ENCODE data around the gene KMT5C. TPM values are rescaled to one million over a fixed set of nuclear protein-coding genes. Genes with fewer than 3 reads are reported as not detected.
A peak's percentile ranks its signal among the peaks of the same experiment; 100 is the strongest.

Gene KMT5C
- total RNA-seq, 1 experiment from 2014 or later: 54.5 TPM

GRCh38 chr19:55377356-55378131, 37.9 kb downstream of the KMT5C start:
- H3K27ac Mint-ChIP-seq: no peak overlapping the region
- Histone ChIP-seq H2BK120ac (ENCODE audit: low read depth, low read length, poor library complexity, severe bottlenecking) (no peak overlapping the region), H3K27me3 (ENCODE audit: insufficient read depth, low read length) (peaks cover 2% of the 10 kb centered on the region; the same call in 1 of the 2 replicates), H2BK5ac (ENCODE audit: insufficient read length, low read length) (no peak overlapping the region), H3K9me3 (ENCODE audit: control insufficient read depth, low read depth, low read length) (no peaks in the 10 kb centered on the region), H3K18ac (ENCODE audit: insufficient read length, low read depth, low read length) (peak overlapping the region; percentile 84), H3K4me1 (ENCODE audit: insufficient read depth, low read length) (no peaks in the 10 kb centered on the region; the same call in 1 of the 2 replicates), H2AFZ (ENCODE audit: low read length) (no peak overlapping the region), H3K9ac (ENCODE audit: extremely low read depth, insufficient read length, low read length) (no peak overlapping the region), H3K79me2 (ENCODE audit: insufficient read depth, low read length) (no peaks in the 10 kb centered on the region), H2BK12ac (ENCODE audit: insufficient read length, low read depth, low read length) (no peak overlapping the region), H4K8ac (replicated peaks; ENCODE audit: insufficient read length, low read depth, low read length) (no peak overlapping the region), H2BK20ac (ENCODE audit: low read depth, low read length, poor library complexity, severe bottlenecking) (no peak overlapping the region), H2BK15ac (ENCODE audit: low read depth, low read length) (no peak overlapping the region), H3K23me2 (ENCODE audit: insufficient read length, low read depth, low read length, poor library complexity, severe bottlenecking) (peaks cover 7% of the 10 kb centered on the region), H4K5ac (ENCODE audit: insufficient read length, low read depth, low read length) (no peak overlapping the region), H3K4me2 (ENCODE audit: insufficient read depth, insufficient read length, low read length) (peak overlapping the region; percentile 50), H3K56ac (ENCODE audit: insufficient read length, low read depth, low read length) (no peak overlapping the region), H3K23ac (ENCODE audit: insufficient read length, low read depth, low read length) (no peak overlapping the region), H3K27ac (ENCODE audit: insufficient read length, low read depth, low read length) (no peak overlapping the region), H4K91ac (ENCODE audit: insufficient read length, low read depth, low read length) (no peak overlapping the region), H3K79me1 (ENCODE audit: insufficient read depth, low read depth, low read length, poor library complexity, severe bottlenecking) (no peaks in the 10 kb centered on the region), H3K4ac (ENCODE audit: low read depth, low read length) (no peak overlapping the region), H3T11ph (ENCODE audit: low read length) (no peak overlapping the region), H3K14ac (ENCODE audit: insufficient read depth, low read length) (peak overlapping the region; percentile 58; the same call in 1 of the 2 replicates), H2AK5ac (ENCODE audit: insufficient read length, low read length) (no peak overlapping the region), H4K20me1 (ENCODE audit: control insufficient read depth, insufficient read depth, insufficient read length) (no peaks in the 10 kb centered on the region)
- peaks cover 0 to 2% of the 10 kb centered on the region in 2 experiments; a peak in 1 of 5 replicates for H3K9me3 Mint-ChIP-seq
- peaks cover 69% of the 10 kb centered on the region for H3K27me3 Mint-ChIP-seq (ENCODE audit: low read depth)
- DNase-seq: peak; percentile 68
- H3K4me3 Mint-ChIP-seq: peak overlapping the region; percentile 61 to 70; a peak in 4 of 5 replicates
- peaks cover 33 to 47% of the 10 kb centered on the region in 2 experiments for H3K4me1 Mint-ChIP-seq
- H3K36me3 Mint-ChIP-seq (ENCODE audit: insufficient read depth in 1 of 3, low read depth in 3 of 3): peaks cover 0 to 10% (median 2%) of the 10 kb centered on the region in 3 experiments; a peak in 4 of 7 replicates
- whole genome bisulfite sequencing (ENCODE audit: extremely low coverage, insufficient read length, low lambda C conversion rate): no CpG with 5 or more reads among the region's 43 CpGs
- TF ChIP-seq CTCF (conservative IDR thresholded peaks at IDR 0.05): no peak
